ENCODE data around the gene LGALS3BP. TPM values are rescaled to one million over a fixed set of nuclear protein-coding genes. Genes with fewer than 3 reads are reported as not detected.
A peak's percentile ranks its signal among the peaks of the same experiment; 100 is the strongest.

Gene LGALS3BP
- total and polyA plus RNA-seq, 2 of the 13 experiments (the other 11 are each of a cell fraction or from before 2014, with no cell fraction given): 137 to 332 TPM

GRCh38 chr17:79009397-79010303 lies 29.9 kb upstream of the LGALS3BP start, which contains the start of gene CANT1 (continued):
- TF ChIP-seq AHDC1 (CRISPR knock-in tag; IDR thresholded peaks at IDR 0.05; ENCODE audit: borderline replicate concordance) (0 out of 2 replicates have a peak, but pooled peaks have one; percentile 6), ETV5 (CRISPR knock-in tag; IDR thresholded peaks at IDR 0.05; ENCODE audit: borderline replicate concordance) (peak; percentile 66; the same call in 1 of the 2 replicates), HMGA1 (CRISPR knock-in tag; conservative IDR thresholded peaks at IDR 0.05) (no peak), SOX13 (IDR thresholded peaks at IDR 0.05) (no peak), SOX13 (CRISPR knock-in tag; conservative IDR thresholded peaks at IDR 0.05 in 1 of 2, IDR thresholded peaks at IDR 0.05 in 1 of 2) (peak in 1 of 2 experiments; percentile 34; a peak in 2 of 4 replicates), ZIK1 (CRISPR knock-in tag; IDR thresholded peaks at IDR 0.05; ENCODE audit: borderline replicate concordance, low read depth) (peak; percentile 71), ZBTB49 (CRISPR knock-in tag; IDR thresholded peaks at IDR 0.05; ENCODE audit: borderline replicate concordance) (no peak), HDAC2 (CRISPR knock-in tag; IDR thresholded peaks at IDR 0.05) (peak; percentile 41; the same call in 1 of the 2 replicates), ZFP62 (CRISPR knock-in tag; IDR thresholded peaks at IDR 0.05) (no peak), AKAP8 (CRISPR knock-in tag; IDR thresholded peaks at IDR 0.05) (no peak; the same call in 1 of the 2 replicates), ZNF660 (CRISPR knock-in tag; IDR thresholded peaks at IDR 0.05; ENCODE audit: borderline replicate concordance, low read depth) (no peak), HNRNPL (IDR thresholded peaks at IDR 0.05; ENCODE audit: low read depth, low read length) (peak; percentile 48; the same call in 1 of the 2 replicates), MAFG (CRISPR knock-in tag; IDR thresholded peaks at IDR 0.05) (no peak), ZNF160 (CRISPR knock-in tag; IDR thresholded peaks at IDR 0.05) (peak; percentile 32; the same call in 1 of the 2 replicates), PBX2 (CRISPR knock-in tag; IDR thresholded peaks at IDR 0.05) (no peak), MIXL1 (CRISPR knock-in tag; IDR thresholded peaks at IDR 0.05) (0 out of 2 replicates have a peak, but pooled peaks have one; percentile 7), SUZ12 (IDR thresholded peaks at IDR 0.05; ENCODE audit: low read depth, low read length) (peak; percentile 72), EZH2 (conservative IDR thresholded peaks at IDR 0.05; ENCODE audit: low read depth, low read length) (no peak), CCDC6 (CRISPR knock-in tag; IDR thresholded peaks at IDR 0.05) (peak; percentile 72), ZNF777 (CRISPR knock-in tag; IDR thresholded peaks at IDR 0.05) (peak; percentile 32; the same call in 1 of the 2 replicates), TP53 (CRISPR knock-in tag; conservative IDR thresholded peaks at IDR 0.05) (no peak; the same call in 1 of the 2 replicates)

Data from HepG2 (cell line).